B cell (primary cell): Measurements from ENCODE around the gene H3-3A. TPM values are rescaled to one million over a fixed set of nuclear protein-coding genes. Genes with fewer than 3 reads are reported as not detected.

ENCODE experiments used
- ATAC-seq: fragments of 200-7000 bp; cut with Tn5 transposase; one replicate; pipeline ENCODE4 v1.10.0; 2021; ENCODE audit warnings: low read depth, mild to moderate bottlenecking, moderate number of reproducible peaks, moderate library complexity
- CTCF ChIA-PET: fragments of 350-600 bp; sonication (Branson Sonifier 250); formaldehyde crosslinking; loops from one replicate; lab custom pipeline; 2021; ENCODE audit warnings: antibody characterized with exemption, inconsistent platforms; lab: Charles Lee
- POLR2A ChIA-PET: fragments of 350-600 bp; sonication (Branson Sonifier 250); formaldehyde crosslinking; loops from one replicate; lab custom pipeline; 2021; ENCODE audit warnings: antibody characterized with exemption; lab: Charles Lee
- DNase-seq: peaks from one replicate; pipeline ENCODE4 v3.0.0; 2013
- H2AFZ ChIP-seq: 2 replicates; pipeline ENCODE4 v1.6.1; 2012; ENCODE audit warnings: mild to moderate bottlenecking, low read depth, low read length; ENCODE audit not compliant: insufficient read depth, poor library complexity, severe bottlenecking
- H3K27ac ChIP-seq, 2 donors: 1 replicate in 1 of 2; 2 replicates in 1 of 2; pipeline ENCODE4 v1.5.1; 2012 to 2013; ENCODE audit warnings: low read length in 2 of 2, mild to moderate bottlenecking in 2 of 2, moderate library complexity in 1 of 2
- H3K27me3 ChIP-seq, 4 experiments: fragments of 200-600 bp in 1 of 4; sonication (generic) in 1 of 4; replicated peaks in 1 of 4; 1 replicate in 2 of 4; 2 replicates in 2 of 4; pipeline versions ENCODE4 v1.6.1 to v1.7.0; 2013 to 2016; ENCODE audit warnings: low read length in 3 of 4, mild to moderate bottlenecking in 2 of 4, mixed read lengths in 1 of 4, moderate library complexity in 1 of 4; ENCODE audit not compliant: insufficient read depth in 4 of 4, control insufficient read depth in 3 of 4; ENCODE audit errors: control extremely low read depth in 1 of 4
- H3K36me3 ChIP-seq, 2 experiments: replicated peaks in 1 of 2; 1 replicate in 1 of 2; 2 replicates in 1 of 2; pipeline versions ENCODE4 v1.6.1 to v1.7.1; 2013; ENCODE audit warnings: low read length in 1 of 2; ENCODE audit not compliant: insufficient read depth in 2 of 2, control insufficient read depth in 1 of 2; ENCODE audit errors: control extremely low read depth in 1 of 2, extremely low read depth in 1 of 2
- H3K4me1 ChIP-seq, 2 donors: fragments of 200-600 bp in 1 of 2; sonication (generic) in 1 of 2; 1 replicate in 1 of 2; 2 replicates in 1 of 2; pipeline versions ENCODE4 v1.5.1 to v1.6.1; 2013 to 2017; ENCODE audit warnings: low read length in 2 of 2; ENCODE audit not compliant: control insufficient read depth in 2 of 2, insufficient read depth in 2 of 2
- H3K4me2 ChIP-seq: replicated peaks from 2 replicates; pipeline ENCODE3; 2012; ENCODE audit warnings: mild to moderate bottlenecking, low read depth, low read length; ENCODE audit not compliant: poor library complexity, severe bottlenecking
- H3K4me3 ChIP-seq, 5 experiments: fragments of 200-600 bp in 1 of 5; sonication (generic) in 1 of 5; 1 replicate in 3 of 5; 2 replicates in 2 of 5; pipeline versions ENCODE4 v1.5.1 to v1.7.0; 2011 to 2016; ENCODE audit warnings: low read length in 4 of 5, mild to moderate bottlenecking in 4 of 5, low read depth in 2 of 5, control low read depth in 1 of 5, moderate library complexity in 1 of 5; ENCODE audit not compliant: insufficient read depth in 1 of 5; ENCODE audit errors: control extremely low read depth in 1 of 5, extremely low read depth in 1 of 5
- H3K79me2 ChIP-seq: fragments of 200-600 bp; sonication (generic); one replicate; pipeline ENCODE4 v1.6.0; 2016; ENCODE audit warnings: low read length; ENCODE audit not compliant: control insufficient read depth, insufficient read depth
- H3K9ac ChIP-seq: fragments of 200-600 bp; sonication (generic); 2 replicates; pipeline ENCODE4 v1.6.1; 2017; ENCODE audit warnings: mild to moderate bottlenecking, low read length, moderate library complexity
- H3K9me3 ChIP-seq, 3 donors: one replicate each; pipeline versions ENCODE4 v1.6.1 to v1.7.1; 2013; ENCODE audit warnings: low read length in 2 of 3; ENCODE audit not compliant: control insufficient read depth in 2 of 3, insufficient read depth in 1 of 3; ENCODE audit errors: control extremely low read depth in 1 of 3
- H4K20me1 ChIP-seq: 2 replicates; pipeline ENCODE4 v1.6.0; 2012; ENCODE audit warnings: mild to moderate bottlenecking, low read length; ENCODE audit not compliant: insufficient read depth, control insufficient read depth, poor library complexity, severe bottlenecking
- H3K27ac Mint-ChIP-seq: one replicate; pipeline ENCODE4 v1.8.0; 2021; ENCODE audit warnings: mixed read lengths
- H3K27me3 Mint-ChIP-seq: one replicate; pipeline ENCODE4 v1.8.0; 2021; ENCODE audit warnings: mixed read lengths
- H3K4me1 Mint-ChIP-seq: one replicate; pipeline ENCODE4 v1.8.0; 2021; ENCODE audit warnings: mixed read lengths
- H3K4me3 Mint-ChIP-seq: one replicate; pipeline ENCODE4 v1.8.0; 2021; ENCODE audit warnings: mixed read lengths
- H3K9me3 Mint-ChIP-seq: one replicate; pipeline ENCODE4 v1.8.0; 2022; ENCODE audit warnings: mixed read lengths; ENCODE audit not compliant: insufficient read depth
- EZH2 ChIP-seq: IDR thresholded peaks from 2 replicates; pipeline ENCODE4 v1.6.1; 2012; ENCODE audit warnings: borderline replicate concordance, low read depth, mild to moderate bottlenecking, moderate library complexity, low read length; ENCODE audit not compliant: insufficient read depth, poor library complexity, severe bottlenecking
- WGBS: methylation state at CpG from one replicate; pipeline ENCODE4 v1.1.5; 2013; ENCODE audit warnings: missing lambda C conversion rate; ENCODE audit not compliant: insufficient coverage; 5-methylcytosine and 5-hydroxymethylcytosine counted together
- intact Hi-C: fragments of 100-400 bp; cut with micrococcal nuclease; formaldehyde crosslinking; loops from one replicate; pipeline ENCODE4 v1.10.0; 2022
- polyA plus RNA-seq: library from polyadenylated mRNA; depleted of rRNA; stranded (reverse); fragments of >200 nt; gene quantifications from 2 replicates; pipeline ENCODE4 v1.2.3, GENCODE V29; 2012
- total RNA-seq, 2 donors: library from RNA; stranded (reverse); fragments of 120-200 nt in 1 of 2; gene quantifications; 1 replicate in 1 of 2; 2 replicates in 1 of 2; pipeline versions ENCODE4 v1.2.3 to v1.2.4, GENCODE V29; 2013 to 2022
- TF ChIP-seq, protein P1 (sequence below): fragments of 200-600 bp; IDR thresholded peaks from one replicate; pipeline ENCODE4 v1.8.0; 2022; ENCODE audit warnings: antibody characterized with exemption, mild to moderate bottlenecking

H3-3A gene
- total and polyA plus RNA-seq, 2 donors (not counting 1 experiment from before 2014, with no cell fraction given), result 349 to 561 TPM

DNA sequence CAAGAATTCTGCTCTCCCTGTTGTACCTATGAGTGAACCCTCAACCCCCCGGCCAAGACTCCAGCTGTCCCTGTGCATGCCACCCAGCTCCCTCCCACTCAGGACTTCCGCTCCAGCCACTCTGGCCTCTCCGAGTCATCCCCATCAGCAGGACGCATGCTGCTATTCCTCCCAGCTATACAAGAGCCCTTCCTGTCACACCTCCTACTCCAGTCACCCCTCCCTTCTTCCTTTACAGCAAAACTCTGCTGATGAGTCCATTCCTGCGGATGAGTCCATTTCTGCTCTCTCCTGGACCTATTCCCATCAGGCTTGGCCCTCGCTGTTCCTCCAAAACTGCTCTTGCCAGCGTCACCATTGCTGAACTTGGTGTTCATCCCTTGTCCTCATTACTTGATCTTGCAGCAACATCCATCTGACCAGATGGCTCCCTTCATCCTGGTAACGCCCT is 42.2 kb downstream of the H3-3A start:
- Histone ChIP-seq H3K9me3 (no peaks in the 10 kb centered on the region), H4K20me1 (no peaks in the 10 kb centered on the region), H3K27ac (no peak overlapping the region), H3K4me1 (peaks cover 16 to 27% of the 10 kb centered on the region in 2 donors), H3K27me3 (no peaks in the 10 kb centered on the region), H2AFZ (no peak overlapping the region), H3K36me3 (no peaks in the 10 kb centered on the region), H3K4me2 (no peak overlapping the region), H3K9ac (no peak overlapping the region), H3K79me2 (no peaks in the 10 kb centered on the region), H3K4me3 (no peak overlapping the region)
- ChIA-PET POLR2A (no interaction called here), CTCF (interaction anchor here (1.2 kb wide), 1 partner anchor 40 kb away, joined by 4 read pairs; no protein-coding TSS in a partner anchor)
- Mint-ChIP-seq H3K27me3 (no peaks in the 10 kb centered on the region), H3K9me3 (no peaks in the 10 kb centered on the region), H3K27ac (no peak overlapping the region), H3K4me1 (peaks cover 31% of the 10 kb centered on the region), H3K4me3 (no peak overlapping the region)
- 96% methylated on average over 8 of the region's 8 CpGs for WGBS
- ATAC-seq, result no peak
- intact Hi-C loops, result no loop called here
- TF ChIP-seq, protein P1, sequence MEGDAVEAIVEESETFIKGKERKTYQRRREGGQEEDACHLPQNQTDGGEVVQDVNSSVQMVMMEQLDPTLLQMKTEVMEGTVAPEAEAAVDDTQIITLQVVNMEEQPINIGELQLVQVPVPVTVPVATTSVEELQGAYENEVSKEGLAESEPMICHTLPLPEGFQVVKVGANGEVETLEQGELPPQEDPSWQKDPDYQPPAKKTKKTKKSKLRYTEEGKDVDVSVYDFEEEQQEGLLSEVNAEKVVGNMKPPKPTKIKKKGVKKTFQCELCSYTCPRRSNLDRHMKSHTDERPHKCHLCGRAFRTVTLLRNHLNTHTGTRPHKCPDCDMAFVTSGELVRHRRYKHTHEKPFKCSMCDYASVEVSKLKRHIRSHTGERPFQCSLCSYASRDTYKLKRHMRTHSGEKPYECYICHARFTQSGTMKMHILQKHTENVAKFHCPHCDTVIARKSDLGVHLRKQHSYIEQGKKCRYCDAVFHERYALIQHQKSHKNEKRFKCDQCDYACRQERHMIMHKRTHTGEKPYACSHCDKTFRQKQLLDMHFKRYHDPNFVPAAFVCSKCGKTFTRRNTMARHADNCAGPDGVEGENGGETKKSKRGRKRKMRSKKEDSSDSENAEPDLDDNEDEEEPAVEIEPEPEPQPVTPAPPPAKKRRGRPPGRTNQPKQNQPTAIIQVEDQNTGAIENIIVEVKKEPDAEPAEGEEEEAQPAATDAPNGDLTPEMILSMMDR, result no peak
- no peak for TF ChIP-seq EZH2
- no peak for DNase-seq
